Esophagus squamous epithelium (tissue), 5 donors: Measurements from ENCODE around the gene SLC29A1. TPM values are rescaled to one million over a fixed set of nuclear protein-coding genes. Genes with fewer than 3 reads are reported as not detected.
"Not testable (repeated sequence)": the region's sequence is repeated elsewhere in the genome, so short reads cannot be mapped to it uniquely, and the experiment has no call there.

Source experiments
- DNase-seq: peaks from one replicate; lab custom pipeline; 2025; lab: John Stamatoyannopoulos, UW
- H3K27ac ChIP-seq, 4 donors: fragments of 200-600 bp; sonication (generic); one replicate each; pipeline ENCODE4 v1.5.1; 2016 to 2019; ENCODE audit warnings: mild to moderate bottlenecking in 1 of 4
- H3K27me3 ChIP-seq, 4 donors: fragments of 200-600 bp; sonication (generic); 1 replicate in 3 of 4; 2 replicates in 1 of 4; pipeline versions ENCODE4 v1.5.1 to v1.6.0; 2017 to 2021; ENCODE audit warnings: antibody characterized with exemption in 1 of 4
- H3K36me3 ChIP-seq, 3 donors: fragments of 200-600 bp; sonication (generic); one replicate each; pipeline ENCODE4 v1.5.1; 2016 to 2019
- H3K4me1 ChIP-seq, 3 donors: fragments of 200-600 bp; sonication (generic); one replicate each; pipeline ENCODE4 v1.5.1; 2017 to 2019
- H3K4me3 ChIP-seq, 4 donors: fragments of 200-600 bp; sonication (generic); 1 replicate in 3 of 4; 2 replicates in 1 of 4; pipeline ENCODE4 v1.5.1; 2016 to 2019; ENCODE audit warnings: mild to moderate bottlenecking in 2 of 4, moderate library complexity in 1 of 4
- H3K9me3 ChIP-seq, 3 donors: fragments of 200-600 bp; sonication (generic); one replicate each; pipeline ENCODE4 v1.5.1; 2016 to 2019
- CTCF ChIP-seq, 6 experiments: fragments of 450-650 bp in 4 of 6; fragments of 200-600 bp in 2 of 6; sonication (generic) in 2 of 6; IDR thresholded peaks; one replicate each; pipeline ENCODE4 v1.5.1; 2016 to 2019; ENCODE audit warnings: antibody characterized with exemption in 6 of 6, mild to moderate bottlenecking in 4 of 6, moderate library complexity in 4 of 6
- POLR2A ChIP-seq, 4 donors: fragments of 450-650 bp; IDR thresholded peaks; one replicate each; pipeline ENCODE4 v1.6.1; 2017; ENCODE audit warnings: antibody characterized with exemption in 4 of 4, mild to moderate bottlenecking in 4 of 4, moderate library complexity in 3 of 4
- WGBS, 2 donors: methylation state at CpG; one replicate each; pipeline ENCODE4 v1.1.5; 2018; 5-methylcytosine and 5-hydroxymethylcytosine counted together
- intact Hi-C: fragments of 100-400 bp; cut with DNase I; formaldehyde crosslinking; loops from one replicate; pipeline ENCODE4 v1.15.0; 2022
- total RNA-seq, 4 donors: library from RNA; depleted of rRNA; stranded (reverse); fragments of >200 nt; gene quantifications; one replicate each; pipeline ENCODE4 v1.1.0, GENCODE V29; 2016
- donor health status: DM: yes; HTN: yes; CAD: no.

The SLC29A1 gene
- total RNA-seq, 4 donors from 2014 or later = 12.7 to 24.8 (median 22.3) TPM

- Histone ChIP-seq H3K36me3 (no peaks in the 10 kb centered on the region), H3K4me1 (peaks cover 0 to 49% (median 8%) of the 10 kb centered on the region in 3 donors), H3K27ac (peak overlapping the region in 3 of 4 donors; percentile 48 to 56 (median 52)), H3K4me3 (no peak overlapping the region), H3K9me3 (no peaks in the 10 kb centered on the region), H3K27me3 (no peaks in the 10 kb centered on the region)
- TF ChIP-seq CTCF (IDR thresholded peaks at IDR 0.05) = no peak
- no peak for TF ChIP-seq POLR2A (IDR thresholded peaks at IDR 0.05)
- DNase-seq = no peak
- intact Hi-C loops = no loop called here
- 79 to 88% methylated on average over 8 to 9 of the region's 9 CpGs for WGBS, 2 donors
Measured at GRCh38 chr6:44178424-44179071, 44.8 kb upstream of the SLC29A1 start.

- Histone ChIP-seq H3K9me3 (no peaks in the 10 kb centered on the region), H3K4me1 (peaks cover 0 to 55% (median 8%) of the 10 kb centered on the region in 3 donors), H3K4me3 (no peak overlapping the region), H3K27me3 (peaks cover 0 to under 1% (median 0%) of the 10 kb centered on the region in 4 donors), H3K36me3 (no peaks in the 10 kb centered on the region), H3K27ac (peak overlapping the region in 1 of 4 donors; percentile 52)
- 43 to 50% methylated on average over 4 of the region's 4 CpGs for WGBS, 2 donors
- intact Hi-C loops = no loop called here
- DNase-seq = no peak
- no peak for TF ChIP-seq CTCF (IDR thresholded peaks at IDR 0.05)
- TF ChIP-seq POLR2A (IDR thresholded peaks at IDR 0.05) = no peak
Measured at GRCh38 chr6:44179072-44179536, 44.3 kb upstream of the SLC29A1 start.

- H3K4me3 ChIP-seq = no peak overlapping the region
- H3K36me3 ChIP-seq = no peaks in the 10 kb centered on the region
- peaks cover 0 to 6% (median 0%) of the 10 kb centered on the region in 4 donors for H3K27me3 ChIP-seq
- H3K9me3 ChIP-seq = no peaks in the 10 kb centered on the region
- TF ChIP-seq POLR2A (IDR thresholded peaks at IDR 0.05) = no peak
- no peak for TF ChIP-seq CTCF (IDR thresholded peaks at IDR 0.05)
- WGBS, 2 donors = 85 to 96% methylated on average over 4 to 5 of the region's 7 CpGs
- intact Hi-C loops = no loop called here
- H3K27ac ChIP-seq = no peak overlapping the region
- peaks cover 0 to 60% (median 8%) of the 10 kb centered on the region in 3 donors for H3K4me1 ChIP-seq
- DNase-seq = no peak
Measured at GRCh38 chr6:44179648-44180047, 43.7 kb upstream of the SLC29A1 start.

- WGBS, 2 donors = 100% methylated on average over 1 of the region's 4 CpGs
- Histone ChIP-seq H3K4me3 (no peak overlapping the region), H3K4me1 (peaks cover 0 to 68% (median 8%) of the 10 kb centered on the region in 3 donors), H3K27ac (no peak overlapping the region), H3K27me3 (peaks cover 0 to 6% (median 0%) of the 10 kb centered on the region in 4 donors), H3K9me3 (no peaks in the 10 kb centered on the region), H3K36me3 (no peaks in the 10 kb centered on the region)
- no peak for DNase-seq
- intact Hi-C loops = no loop called here
- TF ChIP-seq CTCF (IDR thresholded peaks at IDR 0.05) (no peak), POLR2A (IDR thresholded peaks at IDR 0.05) (no peak)
Measured at GRCh38 chr6:44180406-44180805, 43.0 kb upstream of the SLC29A1 start.

GRCh38 chr6:44180886-44181285 is 42.5 kb upstream of the SLC29A1 start:
- TF ChIP-seq CTCF (IDR thresholded peaks at IDR 0.05) (no peak), POLR2A (IDR thresholded peaks at IDR 0.05) (no peak)

GRCh38 chr6:44181784-44182183 is 41.6 kb upstream of the SLC29A1 start:
- H3K4me3 ChIP-seq, H3K27me3 ChIP-seq, H3K27ac ChIP-seq, intact Hi-C loops, H3K36me3 ChIP-seq, DNase-seq, H3K9me3 ChIP-seq: not testable (repeated sequence)
- peaks cover 0 to 67% (median 8%) of the 10 kb centered on the region in 3 donors for H3K4me1 ChIP-seq

More at GRCh38 chr6:44180886-44181285, 42.5 kb upstream of the SLC29A1 start:
- H3K4me3 ChIP-seq = no peak overlapping the region
- H3K27me3 ChIP-seq = peaks cover 0 to 6% (median 0%) of the 10 kb centered on the region in 4 donors
- 84 to 100% methylated on average over 1 to 2 of the region's 4 CpGs for WGBS, 2 donors
- no peaks in the 10 kb centered on the region for H3K36me3 ChIP-seq
- no peak for DNase-seq
- H3K9me3 ChIP-seq = no peaks in the 10 kb centered on the region
- H3K4me1 ChIP-seq = peaks cover 0 to 72% (median 8%) of the 10 kb centered on the region in 3 donors
- H3K27ac ChIP-seq = no peak overlapping the region
- intact Hi-C loops = no loop called here
